ENCODE results near the gene ALK.
A peak's percentile ranks its signal among the peaks of the same experiment; 100 is the strongest.

Gene ALK

DNA sequence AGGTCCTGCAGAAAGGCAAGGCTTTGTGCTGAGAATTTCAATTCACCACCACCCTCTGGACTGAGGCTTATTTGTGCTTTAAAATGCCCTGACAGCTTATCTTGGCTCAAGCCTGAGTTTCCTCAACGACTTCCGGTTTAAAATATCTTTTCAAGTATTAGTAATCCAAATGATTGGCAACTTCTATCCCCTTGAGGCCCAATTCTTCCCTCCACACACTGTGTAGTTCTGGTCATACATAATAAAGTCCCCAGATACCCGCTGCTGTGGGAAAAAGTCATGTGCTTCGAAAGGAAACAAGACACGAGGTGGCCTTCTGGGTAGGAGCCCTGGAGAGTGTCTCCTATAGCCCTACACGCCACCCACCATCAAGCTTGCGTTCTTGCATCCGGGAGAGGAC lies 393.4 kb downstream of the ALK start:
- DNase-seq (ENCODE audit: low read depth): no peak

DNA sequence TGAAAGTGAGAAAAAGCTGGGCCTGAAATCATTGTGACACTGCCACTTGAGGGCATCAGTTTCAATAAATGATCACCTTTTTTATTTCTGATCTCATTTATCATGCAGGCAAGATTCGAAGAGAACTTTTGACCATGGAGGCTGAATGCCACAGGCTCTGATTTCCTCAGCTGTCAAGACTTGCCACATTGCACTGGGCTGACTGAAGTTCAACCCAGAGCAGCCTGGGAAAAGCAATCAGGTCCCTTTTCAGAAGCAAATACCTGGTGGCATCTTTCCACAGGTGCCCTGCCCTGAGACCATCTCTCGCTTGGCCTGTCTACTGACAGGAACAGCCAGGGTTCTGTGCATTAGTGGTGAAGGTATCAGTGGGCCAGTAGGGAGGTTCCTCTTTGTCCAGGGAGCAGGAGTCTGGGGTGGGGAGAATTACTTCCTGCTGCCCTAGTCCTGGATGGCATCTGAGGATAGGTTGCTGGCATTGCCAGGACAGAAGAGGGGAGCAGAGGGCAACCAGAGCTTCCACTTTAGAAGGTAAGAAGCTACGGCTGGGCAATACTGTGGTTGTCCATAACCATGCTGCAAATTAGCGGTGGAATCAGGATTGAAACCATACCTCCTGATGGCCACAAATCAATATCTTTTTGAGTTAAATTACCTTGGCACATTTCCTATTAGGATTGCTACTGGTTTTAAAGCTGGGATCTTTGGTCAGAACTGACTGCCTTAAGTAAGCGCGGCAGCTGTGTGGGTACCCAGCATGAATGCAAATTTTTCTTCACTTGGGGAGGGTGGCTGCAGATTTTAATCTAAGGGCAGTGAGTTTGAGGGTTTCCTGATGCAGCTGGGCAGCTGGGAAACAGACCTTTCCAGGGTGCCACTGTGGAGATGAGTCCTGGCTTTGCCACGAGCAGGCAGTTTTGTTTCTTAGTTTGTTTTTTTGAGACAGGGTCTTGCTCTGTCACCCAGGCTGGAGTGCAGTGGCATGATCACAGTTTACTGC lies 394.5 kb downstream of the ALK start:
- DNase-seq (ENCODE audit: low read depth): no peak

DNA sequence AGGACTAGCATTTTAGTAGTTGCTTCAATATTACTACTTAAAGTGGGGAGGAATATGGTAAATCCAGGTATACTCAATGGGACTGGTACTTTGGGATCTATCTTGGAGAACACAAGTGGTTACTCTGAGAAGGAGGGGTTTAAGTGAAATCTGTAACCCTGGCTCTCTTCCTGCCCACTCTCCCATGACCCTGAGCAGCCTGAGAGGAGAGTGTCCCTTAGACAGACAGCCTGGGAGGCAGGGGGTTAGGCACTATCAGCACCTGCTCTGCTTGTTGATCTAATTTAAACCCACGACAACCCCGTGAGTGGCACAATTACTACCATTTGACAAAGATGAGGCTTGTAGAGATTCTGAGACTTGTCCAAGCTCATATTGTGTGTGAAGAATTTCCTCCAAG lies 395.5 kb downstream of the ALK start:
- no peak for DNase-seq (ENCODE audit: low read depth)

DNA sequence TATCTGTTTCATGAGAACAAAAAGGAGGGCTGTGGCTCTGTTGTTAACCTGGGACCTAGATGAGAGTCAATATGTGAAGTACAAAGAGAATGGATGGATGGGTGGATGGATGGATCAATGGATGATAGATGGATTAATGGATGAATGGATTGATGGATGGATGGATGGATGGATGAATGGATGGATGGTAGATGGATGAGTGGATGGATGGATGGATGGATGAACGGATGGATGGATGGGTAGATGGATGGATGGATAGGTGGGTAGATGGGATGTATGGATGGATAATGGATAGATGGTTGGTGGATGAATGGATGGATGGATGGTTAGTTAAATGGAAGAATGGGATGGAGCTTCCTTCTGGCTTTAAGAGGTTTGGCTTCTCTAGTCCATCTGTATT lies 396.7 kb downstream of the ALK start:
- no peak for DNase-seq (ENCODE audit: low read depth)

DNA sequence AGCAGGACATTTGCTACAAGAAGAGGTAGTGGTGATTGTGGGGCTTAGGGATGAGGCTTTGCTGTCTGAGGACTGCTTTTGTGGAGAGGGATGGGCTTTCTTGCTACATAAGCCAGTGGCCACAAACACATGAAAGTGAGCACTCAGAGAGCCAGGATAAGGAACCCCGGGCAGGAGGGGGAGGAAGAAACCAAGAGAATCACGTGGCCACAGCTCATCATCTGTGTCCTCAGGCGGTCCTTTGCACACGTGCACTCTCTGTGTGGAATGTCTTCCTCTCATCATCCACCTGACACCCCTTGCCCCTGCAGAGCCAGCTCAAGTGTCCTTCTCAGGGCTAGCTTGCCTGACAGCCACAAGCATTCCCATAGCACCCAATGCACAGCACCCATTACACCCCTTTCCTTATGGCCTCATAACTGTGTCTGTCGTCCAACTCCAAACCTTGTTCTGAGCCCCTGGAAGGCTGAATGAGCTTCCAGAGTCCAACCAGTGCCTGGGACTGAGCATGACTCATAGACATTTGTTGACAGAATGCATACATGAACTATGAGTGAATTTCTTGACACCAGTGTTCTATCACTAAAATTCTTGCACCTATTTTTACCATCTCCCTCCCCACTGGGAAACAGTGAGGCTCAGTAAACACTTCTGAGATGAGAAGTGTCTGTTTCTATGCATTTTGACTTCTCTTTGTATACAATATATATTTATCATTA lies 398.3 kb downstream of the ALK start:
- peak; percentile 91 for DNase-seq (ENCODE audit: low read depth)

DNA sequence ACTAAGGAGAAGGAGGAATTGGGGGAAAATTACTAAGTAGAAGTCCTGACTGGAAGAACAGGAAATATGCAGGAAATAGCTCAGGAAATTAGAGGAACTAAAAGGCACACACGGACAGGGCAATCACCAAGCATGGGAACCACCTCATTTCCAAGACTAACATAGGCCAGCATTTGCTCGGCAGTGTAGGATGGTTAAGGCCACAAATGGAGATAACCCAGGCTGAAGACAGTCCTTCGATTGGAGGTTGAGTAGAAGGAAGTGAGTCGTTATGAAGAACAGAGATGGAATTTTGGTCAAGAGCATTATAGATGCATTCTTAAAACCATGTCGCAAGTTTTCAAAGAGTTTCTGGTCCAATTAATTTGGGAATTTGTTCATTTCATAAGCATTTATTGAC lies 401.4 kb downstream of the ALK start:
- DNase-seq (ENCODE audit: low read depth): peak; percentile 51

DNA sequence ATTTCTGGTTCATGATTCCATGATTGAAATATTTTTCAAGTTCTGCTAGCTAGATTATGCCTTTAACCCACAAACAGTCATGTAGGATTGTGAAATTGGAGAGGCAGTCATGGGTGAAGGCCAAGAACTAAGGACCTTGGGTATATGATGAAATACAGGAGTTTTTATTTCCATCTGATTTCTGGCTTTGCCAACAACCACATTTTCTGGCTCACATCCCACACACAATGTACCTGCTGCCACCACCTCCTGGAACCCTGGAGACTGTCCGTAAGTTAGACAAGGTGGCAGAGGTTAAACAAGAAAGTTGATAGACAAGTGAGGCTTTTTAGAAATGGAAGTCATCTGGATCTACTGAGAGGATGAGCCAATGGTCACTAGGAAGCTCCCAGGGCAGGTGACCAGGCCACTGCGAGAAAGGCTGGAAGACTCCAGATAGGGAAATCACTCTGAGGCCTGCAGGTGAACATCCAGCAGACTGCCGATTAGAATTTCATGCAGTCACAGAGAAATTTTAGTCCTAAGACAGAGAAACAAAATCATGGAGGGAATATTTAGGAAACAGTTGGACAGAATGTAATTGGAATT lies 402.0 kb downstream of the ALK start:
- peak; percentile 95 for DNase-seq (ENCODE audit: low read depth)

DNA sequence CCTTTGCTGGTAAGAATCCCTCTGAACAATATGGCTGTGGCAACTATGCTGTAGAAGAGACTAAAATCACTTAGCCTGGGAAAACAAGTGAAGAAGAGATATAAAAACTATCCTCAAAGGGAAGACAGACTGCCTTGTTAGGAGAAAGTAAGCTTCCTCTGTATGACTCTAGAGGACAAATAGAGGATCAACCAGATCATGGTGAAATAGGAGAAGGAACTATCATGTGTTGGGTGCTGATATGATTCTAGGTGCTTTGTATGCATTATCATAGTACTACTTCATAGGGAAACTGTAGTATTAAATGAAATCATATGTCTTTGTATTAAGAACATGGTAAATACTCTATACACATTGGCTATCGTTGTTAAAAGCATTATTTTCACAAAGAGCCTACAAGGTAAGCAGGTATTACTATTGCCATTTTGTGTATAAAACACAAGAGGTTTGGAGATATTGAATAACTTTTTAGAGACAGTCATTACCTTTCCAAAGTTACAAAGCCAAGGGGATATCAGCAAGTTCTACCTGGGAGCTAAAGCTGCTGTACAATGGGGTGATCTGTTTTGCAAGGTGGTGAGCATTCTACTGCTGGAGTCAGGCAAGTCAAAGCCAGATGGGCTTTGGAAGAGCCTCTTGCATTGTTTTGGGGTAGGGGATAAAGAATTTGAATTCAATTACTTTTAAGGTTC lies 402.6 kb downstream of the ALK start:
- no peak for DNase-seq (ENCODE audit: low read depth)

DNA sequence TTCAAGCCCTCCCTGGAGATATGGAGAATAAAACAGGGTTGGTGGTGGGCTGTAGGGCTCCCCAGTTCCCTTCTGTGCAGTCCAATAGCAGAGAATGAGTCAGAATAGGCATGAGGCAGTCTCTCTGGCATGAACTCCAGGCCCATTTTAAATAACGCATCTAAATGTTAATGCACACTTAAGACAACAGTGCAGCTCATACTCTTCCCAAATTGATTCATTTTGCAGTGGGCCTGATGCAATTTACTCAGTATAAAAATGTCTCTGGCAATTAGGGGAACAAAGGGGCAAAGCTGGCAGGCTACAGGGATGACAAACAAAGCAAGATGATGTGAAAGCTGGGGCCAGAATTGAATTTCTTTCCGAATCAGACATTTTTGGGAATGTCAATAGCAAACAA lies 403.4 kb downstream of the ALK start:
- peak; percentile 51 for DNase-seq (ENCODE audit: low read depth)

DNA sequence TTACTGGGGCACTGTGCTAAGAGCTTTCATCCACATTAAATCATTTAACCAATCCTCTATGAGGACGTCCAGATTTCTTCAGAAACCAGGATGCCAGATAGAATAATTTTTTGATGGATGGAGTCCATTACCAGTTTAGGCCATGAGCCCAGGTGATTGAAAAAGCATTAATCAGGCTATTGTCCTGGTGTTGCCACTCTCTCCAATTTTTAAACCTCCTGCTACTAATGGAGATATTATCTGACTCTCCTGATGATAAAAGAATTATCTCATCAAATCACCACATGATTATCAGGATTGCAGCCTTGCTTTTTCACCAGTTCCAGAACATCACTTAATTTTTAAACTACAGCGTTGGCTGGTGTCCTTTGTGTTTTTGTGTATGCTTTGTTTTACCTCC lies 404.0 kb downstream of the ALK start:
- DNase-seq (ENCODE audit: low read depth): no peak

DNA sequence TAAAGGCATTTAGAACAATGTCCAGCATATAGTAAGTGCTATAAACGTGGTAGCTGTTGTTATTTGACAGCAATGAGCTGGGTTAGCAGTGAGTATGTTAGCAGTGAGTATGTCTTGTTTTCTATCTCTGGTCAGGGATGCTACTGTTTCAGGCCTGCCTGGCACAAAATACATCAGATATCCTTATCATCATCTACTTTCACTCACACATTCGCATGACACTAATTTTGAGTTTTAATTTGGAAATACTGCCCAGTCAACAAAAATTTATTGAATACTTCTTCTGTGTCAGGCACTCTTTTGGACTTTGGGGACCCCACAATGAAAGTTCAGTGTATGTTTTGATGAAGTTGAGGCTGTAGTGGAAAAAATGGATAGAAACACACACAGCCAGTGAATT lies 404.6 kb downstream of the ALK start:
- DNase-seq (ENCODE audit: low read depth): no peak

DNA sequence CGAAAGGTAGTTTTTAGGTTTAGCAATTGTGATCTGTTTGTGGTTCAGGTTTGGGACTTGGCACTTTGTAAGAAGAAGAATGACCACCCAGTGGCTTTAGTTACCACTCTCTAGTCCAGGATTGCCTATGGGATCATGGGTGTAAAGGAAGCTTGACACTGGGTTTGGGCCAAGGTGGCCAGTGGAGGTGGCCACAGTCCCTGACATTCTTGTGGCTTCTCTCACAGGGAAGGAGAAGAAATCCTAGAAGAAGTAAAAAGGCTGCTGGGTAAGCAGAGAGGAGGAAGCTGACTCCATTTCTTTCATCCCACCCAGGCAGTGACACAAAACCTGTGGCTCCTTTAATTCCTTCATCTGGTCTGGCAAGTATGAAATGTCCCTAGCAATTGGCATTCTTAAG lies 411.5 kb downstream of the ALK start:
- no peak for DNase-seq (ENCODE audit: low read depth)

DNA sequence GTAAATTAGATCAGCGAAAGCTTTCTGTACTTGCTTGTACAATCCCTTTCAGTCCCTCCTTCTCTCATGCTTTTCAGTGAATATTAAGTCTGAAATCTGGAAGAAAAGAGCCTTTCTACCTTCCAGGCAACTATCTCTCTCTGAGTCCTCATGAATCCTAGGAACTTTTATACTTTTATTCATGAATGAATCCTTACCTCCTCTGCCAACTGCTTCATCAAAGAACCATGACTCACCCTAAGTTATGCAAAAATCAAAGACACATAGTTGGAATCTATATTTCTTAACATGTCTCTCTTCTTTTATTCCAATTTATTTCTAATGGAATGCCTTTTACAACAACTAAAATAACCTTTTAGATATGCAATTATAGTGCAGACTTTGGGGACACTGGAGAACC lies 412.0 kb downstream of the ALK start:
- DNase-seq (ENCODE audit: low read depth): no peak

DNA sequence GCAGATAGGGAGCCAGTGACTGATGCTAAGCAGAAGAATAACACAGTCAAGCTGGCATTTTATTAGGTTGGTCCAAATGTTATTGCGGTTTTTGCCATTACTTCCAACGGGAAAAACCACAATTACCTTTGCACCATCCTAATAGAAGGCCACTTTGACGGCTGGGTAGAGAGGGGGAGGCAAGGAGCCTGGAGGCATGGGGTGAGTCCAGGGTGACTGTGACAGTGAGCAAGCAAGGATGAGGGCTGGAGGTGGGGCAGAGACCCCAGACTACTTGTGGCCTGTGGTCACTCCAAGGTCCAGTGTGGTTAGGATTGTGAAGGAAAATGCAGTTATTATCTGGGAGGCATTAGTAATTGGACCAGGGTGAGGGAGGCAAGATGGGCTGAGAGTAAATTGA lies 416.6 kb downstream of the ALK start:
- DNase-seq (ENCODE audit: low read depth): no peak

DNA sequence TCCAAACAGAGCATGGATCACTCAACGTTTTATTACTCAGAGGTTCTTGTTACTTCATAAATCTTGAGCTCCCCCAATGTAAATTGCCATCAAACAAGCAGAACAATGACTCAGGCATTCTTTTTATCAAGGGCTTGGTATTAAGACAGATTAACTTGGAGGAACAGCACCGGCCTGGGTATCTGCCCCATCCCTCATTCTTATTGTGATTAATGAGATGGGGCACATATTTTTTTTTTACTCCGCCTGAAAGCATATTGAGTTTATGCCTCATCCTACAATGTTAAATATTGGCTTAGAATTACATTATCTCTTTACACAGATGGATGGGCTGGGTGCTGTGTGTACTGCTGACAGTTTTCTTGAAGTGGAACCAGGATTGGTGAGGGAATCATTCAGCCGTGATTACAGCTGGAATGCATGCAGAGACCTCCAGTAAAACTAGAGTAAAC lies 418.9 kb downstream of the ALK start:
- DNase-seq (ENCODE audit: low read depth): peak; percentile 92

DNA sequence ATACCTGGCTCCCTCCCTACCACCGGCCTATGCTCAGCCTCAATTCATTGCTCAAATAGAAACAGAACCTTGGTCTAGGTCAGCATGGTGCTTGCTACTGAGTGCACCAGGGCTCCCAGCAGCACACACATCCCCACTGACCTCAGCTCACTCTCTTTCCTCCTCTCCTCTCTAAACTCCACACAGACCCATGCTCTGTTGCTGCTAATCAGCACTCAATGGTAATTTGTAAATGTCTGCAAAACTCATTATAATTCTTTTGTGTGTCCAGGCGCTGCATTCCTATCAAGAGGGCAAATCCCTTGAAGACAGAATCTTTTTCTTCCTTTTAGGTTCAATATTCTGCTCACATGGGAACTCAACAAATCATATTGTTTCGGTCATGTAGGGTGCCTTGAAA lies 424.0 kb downstream of the ALK start:
- DNase-seq (ENCODE audit: low read depth): no peak

DNA sequence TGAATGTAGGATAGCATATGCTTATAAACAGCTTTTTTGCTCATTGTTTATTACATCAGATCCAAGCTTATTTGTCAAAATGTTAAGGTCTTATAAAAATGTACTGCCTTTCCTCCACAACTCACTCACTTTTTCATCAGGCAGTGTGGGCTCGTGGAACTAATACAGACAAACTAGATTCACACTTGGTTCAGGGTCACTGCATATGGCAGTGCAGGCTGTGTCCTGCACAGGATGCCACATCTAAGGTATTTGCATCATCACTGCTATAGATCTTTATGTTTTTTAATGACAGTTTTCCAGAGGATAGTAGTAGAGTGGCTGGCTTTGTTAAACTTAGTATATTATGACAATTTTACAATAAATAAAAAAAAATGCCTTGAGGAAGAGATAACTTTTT lies 425.2 kb downstream of the ALK start:
- DNase-seq (ENCODE audit: low read depth): no peak

DNA sequence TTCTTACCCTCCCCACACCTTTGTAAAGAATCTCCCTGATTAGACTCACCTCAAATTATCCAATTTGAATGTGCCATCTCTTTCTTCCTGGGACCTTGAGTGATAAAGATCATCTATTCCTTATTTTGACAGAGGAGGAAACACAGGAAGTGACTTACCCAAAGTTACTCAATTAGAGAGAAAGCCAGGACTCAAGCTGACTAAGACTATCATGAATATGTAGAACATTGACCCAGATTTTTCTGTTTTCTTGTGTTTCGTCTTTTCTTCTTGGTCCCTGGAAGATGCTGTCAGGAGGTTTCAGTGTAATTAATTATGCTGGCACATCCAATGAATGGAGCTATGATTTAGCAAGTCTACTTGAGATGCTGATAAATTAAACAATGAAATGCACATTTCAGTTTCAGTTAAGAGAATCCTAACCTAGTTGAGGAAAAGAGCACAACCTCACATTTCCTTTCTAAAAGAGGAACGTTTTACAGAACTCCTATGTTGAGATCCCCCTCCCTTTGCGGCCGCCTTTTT lies 425.8 kb downstream of the ALK start:
- DNase-seq (ENCODE audit: low read depth): peak; percentile 69

DNA sequence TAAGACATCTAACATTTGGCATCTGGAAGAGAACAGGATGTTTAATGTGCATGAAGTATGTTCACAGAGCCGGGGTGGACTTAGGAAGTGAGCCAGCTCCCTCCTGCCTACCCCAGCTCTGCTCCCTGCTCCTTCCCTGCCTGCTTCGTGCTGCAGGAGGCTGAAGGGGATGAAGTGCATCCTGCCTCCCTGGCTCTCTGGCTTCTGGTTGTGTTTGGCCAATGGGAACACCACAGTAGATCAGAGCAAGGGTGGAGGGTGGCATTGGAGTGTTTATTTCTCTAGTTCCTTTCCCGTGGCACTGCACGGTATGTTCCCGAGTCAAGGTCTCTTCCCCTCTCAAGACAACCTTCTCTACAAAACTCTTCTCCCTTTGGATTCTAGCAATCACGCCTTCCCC lies 426.3 kb downstream of the ALK start:
- no peak for DNase-seq (ENCODE audit: low read depth)

DNA sequence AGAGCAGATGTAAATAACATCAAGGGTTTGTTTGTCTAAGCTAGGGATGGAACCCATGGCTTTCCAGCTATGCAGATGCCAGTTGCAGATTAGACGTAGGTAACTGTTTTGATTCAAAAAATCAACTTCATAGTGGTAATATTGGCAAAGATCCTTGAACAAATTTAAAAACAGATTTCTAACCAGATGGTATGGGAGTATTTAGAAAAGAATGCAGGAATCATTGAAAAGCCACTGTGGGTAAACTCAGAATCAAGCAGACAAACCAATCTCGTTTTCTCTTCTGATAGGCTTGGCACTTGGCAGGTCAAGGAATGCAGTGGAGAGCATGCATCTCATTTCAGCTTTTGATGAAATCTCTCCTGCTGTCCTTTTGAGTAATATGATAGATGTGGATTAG lies 428.7 kb downstream of the ALK start:
- no peak for DNase-seq (ENCODE audit: low read depth)

DNA sequence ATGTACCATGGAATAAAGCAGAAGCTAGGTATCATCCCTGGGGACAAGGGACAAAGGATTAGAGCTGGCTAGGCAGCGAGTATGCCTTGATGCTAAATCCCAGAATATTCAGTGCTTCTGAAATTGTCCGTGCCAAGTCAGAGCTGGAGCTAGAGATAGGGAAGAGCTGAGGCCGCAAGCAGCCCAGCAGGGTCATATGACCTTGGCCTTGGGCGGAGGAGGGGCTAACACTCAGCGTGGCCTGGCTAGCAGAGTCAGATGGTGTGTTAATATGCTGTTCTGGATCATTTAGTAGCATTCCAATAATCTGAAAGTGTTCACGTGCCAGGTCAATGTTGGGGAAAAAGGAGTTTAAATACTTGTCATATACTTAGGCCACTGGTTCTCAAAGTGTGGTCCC lies 431.3 kb downstream of the ALK start:
- no peak for DNase-seq (ENCODE audit: low read depth)

DNA sequence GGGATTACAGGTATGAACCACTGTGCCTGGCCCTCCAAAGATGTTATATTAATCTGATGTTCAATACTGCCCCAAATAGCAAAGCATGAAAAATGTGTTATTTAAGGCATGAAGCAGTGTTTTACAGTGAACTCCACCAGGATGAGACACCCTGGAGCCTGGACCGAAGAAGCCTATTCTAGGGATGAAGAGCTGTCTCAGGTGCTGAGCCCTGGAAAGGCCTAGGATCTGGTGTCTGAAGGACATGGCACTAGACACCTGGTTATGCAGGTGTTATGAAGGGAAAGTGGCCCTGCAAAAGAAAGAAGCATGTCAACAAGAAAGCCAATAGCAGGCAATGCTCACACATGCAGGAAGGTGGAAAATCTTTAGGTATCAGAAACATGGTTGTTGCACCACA lies 431.8 kb downstream of the ALK start:
- no peak for DNase-seq (ENCODE audit: low read depth)

Data from amniotic epithelial cell (primary cell).